HepG2 (cell line): ENCODE results near the gene VPS37D. TPM values are rescaled to one million over a fixed set of nuclear protein-coding genes. Genes with fewer than 3 reads are reported as not detected.

Source experiments
- ATAC-seq: fragments of 200-7000 bp; cut with Tn5 transposase; 3 replicates; pipeline ENCODE4 v1.9.1; 2020; ENCODE audit warnings: mild to moderate bottlenecking, moderate library complexity
- BruUV-seq: library from RNA; stranded (reverse); fragments of 400-500 nt; replicated peaks from 2 replicates; lab custom pipeline; 2021; lab: Mats Ljungman, UMichigan
- CTCF ChIA-PET: fragments of 300-600 bp; formaldehyde crosslinking; extraction: SDS; loops from one replicate; lab custom pipeline; 2021; ENCODE audit warnings: low total read pairs, inconsistent platforms, low intra/inter-chr PET ratio; lab: Yijun Ruan, JAX
- POLR2A ChIA-PET: fragments of 350-600 bp; sonication (Branson Sonifier 250); formaldehyde crosslinking; loops from one replicate; lab custom pipeline; 2020; ENCODE audit warnings: antibody characterized with exemption, inconsistent platforms; lab: Yijun Ruan, JAX
- DNase-seq: peaks from one replicate; pipeline ENCODE4 v3.0.0-alpha.2; 2015; ENCODE audit warnings: low spot score
- FAIRE-seq: peaks from 3 replicates; lab custom pipeline; 2011; peaks lifted over from hg19 to GRCh38; lab: Jason Lieb, UNC
- H2AFZ ChIP-seq: one replicate; pipeline ENCODE4 v1.6.1; 2011; ENCODE audit warnings: low read length, inconsistent platforms
- H3K27ac ChIP-seq: fragments of 300-600 bp; 3 replicates; pipeline ENCODE4 v1.8.0; 2011; ENCODE audit warnings: mixed run types, mild to moderate bottlenecking, mixed read lengths, low read length, inconsistent platforms; ENCODE audit not compliant: insufficient read depth; ENCODE audit errors: extremely low read length
- H3K27me3 ChIP-seq, 2 experiments: fragments of 200-600 bp in 1 of 2; 2 replicates in 1 of 2; 3 replicates in 1 of 2; pipeline versions ENCODE4 v1.6.0 to v1.8.0; 2011; ENCODE audit warnings: low read length in 2 of 2, mild to moderate bottlenecking in 2 of 2, moderate library complexity in 2 of 2, inconsistent platforms in 1 of 2; ENCODE audit not compliant: insufficient read depth in 2 of 2, control insufficient read depth in 1 of 2
- H3K36me3 ChIP-seq, 2 experiments: fragments of 200-600 bp in 1 of 2; replicated peaks in 1 of 2; 2 replicates in 1 of 2; 3 replicates in 1 of 2; pipeline versions ENCODE4 v1.5.1 to v1.8.0; 2011; ENCODE audit warnings: low read length in 2 of 2, inconsistent platforms in 1 of 2; ENCODE audit not compliant: insufficient read depth in 2 of 2, control insufficient read depth in 1 of 2
- H3K4me1 ChIP-seq: 2 replicates; pipeline ENCODE4 v1.5.1; 2012; ENCODE audit warnings: low read length, inconsistent platforms; ENCODE audit not compliant: insufficient read depth
- H3K4me2 ChIP-seq: 2 replicates; pipeline ENCODE4 v1.6.0; 2011; ENCODE audit warnings: low read depth, low read length, inconsistent platforms
- H3K4me3 ChIP-seq, 3 experiments: fragments of 200-600 bp in 1 of 3; sonication (generic), shearing (Covaris generic) in 1 of 3; replicated peaks in 1 of 3; 2 replicates each; pipeline ENCODE4 v1.5.1; 2011 to 2016; ENCODE audit warnings: low read length in 3 of 3, inconsistent platforms in 2 of 3, low read depth in 2 of 3, mild to moderate bottlenecking in 2 of 3, control low read depth in 1 of 3, mixed read lengths in 1 of 3; ENCODE audit not compliant: insufficient read depth in 1 of 3
- H3K79me2 ChIP-seq: one replicate; pipeline ENCODE4 v1.6.1; 2011; ENCODE audit warnings: low read length, inconsistent platforms; ENCODE audit not compliant: insufficient read depth
- H3K9ac ChIP-seq: 2 replicates; pipeline ENCODE4 v1.6.0; 2011; ENCODE audit warnings: mild to moderate bottlenecking, low read depth, low read length, inconsistent platforms; ENCODE audit not compliant: insufficient read depth
- H3K9me3 ChIP-seq: 2 replicates; pipeline ENCODE4 v1.5.1; 2012; ENCODE audit warnings: mild to moderate bottlenecking, low read length
- H4K20me1 ChIP-seq: 2 replicates; pipeline ENCODE4 v1.6.0; 2011; ENCODE audit warnings: inconsistent platforms, mild to moderate bottlenecking, low read length, moderate library complexity; ENCODE audit not compliant: insufficient read depth
- ATF6 ChIP-seq: sonication (generic); formaldehyde crosslinking; conservative IDR thresholded peaks from 2 replicates; pipeline ENCODE4 v1.4.0; 2020; ENCODE audit warnings: missing genetic modification reagents
- CBX5 ChIP-seq: sonication (generic); formaldehyde crosslinking; IDR thresholded peaks from 2 replicates; pipeline ENCODE4 v1.4.0; 2020; ENCODE audit warnings: missing genetic modification reagents, borderline replicate concordance
- DRAP1 ChIP-seq: IDR thresholded peaks from 2 replicates; pipeline ENCODE4 v1.6.1; 2016; ENCODE audit warnings: missing genetic modification reagents, missing compliant biosample characterization
- FUBP1 ChIP-seq: sonication (generic); formaldehyde crosslinking; IDR thresholded peaks from 2 replicates; pipeline ENCODE4 v1.5.1; 2020; ENCODE audit warnings: missing genetic modification reagents, mild to moderate bottlenecking, borderline replicate concordance
- HOXD1 ChIP-seq: sonication (generic); formaldehyde crosslinking; IDR thresholded peaks from 2 replicates; pipeline ENCODE4 v1.5.0; 2020; ENCODE audit warnings: missing genetic modification reagents
- MATR3 ChIP-seq: sonication (generic); formaldehyde crosslinking; IDR thresholded peaks from 2 replicates; pipeline ENCODE4 v1.4.0; 2020; ENCODE audit warnings: missing genetic modification reagents
- MBNL3 ChIP-seq: fragments of 250-450 bp; sonication (Bioruptor Pico); conservative IDR thresholded peaks from 2 replicates; pipeline ENCODE4 v1.8.0; 2022; ENCODE audit warnings: mild to moderate bottlenecking, inconsistent platforms
- TFE3 ChIP-seq: IDR thresholded peaks from 2 replicates; pipeline ENCODE4 v1.6.1; 2016
- ZBTB26 ChIP-seq: IDR thresholded peaks from 2 replicates; pipeline ENCODE4 v1.6.1; 2016; ENCODE audit warnings: missing compliant biosample characterization, missing genetic modification reagents, borderline replicate concordance
- ZKSCAN8 ChIP-seq: IDR thresholded peaks from 2 replicates; pipeline ENCODE4 v1.6.1; 2016; ENCODE audit warnings: borderline replicate concordance, missing genetic modification reagents, missing compliant biosample characterization
- ZNF660 ChIP-seq: sonication (generic); formaldehyde crosslinking; IDR thresholded peaks from 2 replicates; pipeline ENCODE4 v1.5.1; 2020; ENCODE audit warnings: mild to moderate bottlenecking, low read depth, missing genetic modification reagents, borderline replicate concordance
- ZNF773 ChIP-seq: sonication (generic); formaldehyde crosslinking; IDR thresholded peaks from 2 replicates; pipeline ENCODE4 v1.4.0; 2020; ENCODE audit warnings: missing genetic modification reagents, borderline replicate concordance
- WGBS: methylation state at CpG from one replicate; pipeline ENCODE4 v1.1.6; 2017; ENCODE audit warnings: low lambda C conversion rate; 5-methylcytosine and 5-hydroxymethylcytosine counted together
- in situ Hi-C: cut with HindIII; loops from 2 replicates; pipeline ENCODE4 v1.10.0; 2017; ENCODE audit warnings: low pct_unique_long_range_greater_than_20kb; ENCODE audit not compliant: extremely low pct_ligation_motif_present
- intact Hi-C: fragments of 100-400 bp; cut with micrococcal nuclease; formaldehyde crosslinking; loops from one replicate; pipeline ENCODE4 v1.10.0; 2022; ENCODE audit not compliant: unreplicated experiment
- polyA plus RNA-seq, 8 experiments: library from polyadenylated mRNA; depleted of rRNA in 3 of 8; stranded (reverse) in 7 of 8; unstranded in 1 of 8; fragments of >200 nt; fragmentation: Illumina TruSeq in 4 of 8; extraction: Trizol in 4 of 8; gene quantifications; 2 replicates each; pipeline versions ENCODE4 v1.2.1 to v1.2.3, GENCODE V29; 2011 to 2016; ENCODE audit warnings: low read depth in 4 of 8, missing spikeins in 1 of 8, mixed read lengths in 1 of 8; ENCODE audit not compliant: insufficient read depth in 1 of 8
- total RNA-seq, 5 experiments: library from RNA; depleted of rRNA; stranded (reverse); fragments of >200 nt; fragmentation: Illumina TruSeq; extraction: Trizol; gene quantifications; 2 replicates each; pipeline ENCODE4 v1.2.3, GENCODE V29; 2016; ENCODE audit warnings: low read depth in 1 of 5
- TF ChIP-seq, protein P1 (sequence below): sonication (generic); formaldehyde crosslinking; IDR thresholded peaks from 2 replicates; pipeline ENCODE4 v1.5.0; 2020; ENCODE audit warnings: missing genetic modification reagents

The VPS37D gene
- total and polyA plus RNA-seq, 2 of the 13 experiments (the other 11 are each of a cell fraction or from before 2014, with no cell fraction given), result 3.8 to 6.3 TPM

DNA sequence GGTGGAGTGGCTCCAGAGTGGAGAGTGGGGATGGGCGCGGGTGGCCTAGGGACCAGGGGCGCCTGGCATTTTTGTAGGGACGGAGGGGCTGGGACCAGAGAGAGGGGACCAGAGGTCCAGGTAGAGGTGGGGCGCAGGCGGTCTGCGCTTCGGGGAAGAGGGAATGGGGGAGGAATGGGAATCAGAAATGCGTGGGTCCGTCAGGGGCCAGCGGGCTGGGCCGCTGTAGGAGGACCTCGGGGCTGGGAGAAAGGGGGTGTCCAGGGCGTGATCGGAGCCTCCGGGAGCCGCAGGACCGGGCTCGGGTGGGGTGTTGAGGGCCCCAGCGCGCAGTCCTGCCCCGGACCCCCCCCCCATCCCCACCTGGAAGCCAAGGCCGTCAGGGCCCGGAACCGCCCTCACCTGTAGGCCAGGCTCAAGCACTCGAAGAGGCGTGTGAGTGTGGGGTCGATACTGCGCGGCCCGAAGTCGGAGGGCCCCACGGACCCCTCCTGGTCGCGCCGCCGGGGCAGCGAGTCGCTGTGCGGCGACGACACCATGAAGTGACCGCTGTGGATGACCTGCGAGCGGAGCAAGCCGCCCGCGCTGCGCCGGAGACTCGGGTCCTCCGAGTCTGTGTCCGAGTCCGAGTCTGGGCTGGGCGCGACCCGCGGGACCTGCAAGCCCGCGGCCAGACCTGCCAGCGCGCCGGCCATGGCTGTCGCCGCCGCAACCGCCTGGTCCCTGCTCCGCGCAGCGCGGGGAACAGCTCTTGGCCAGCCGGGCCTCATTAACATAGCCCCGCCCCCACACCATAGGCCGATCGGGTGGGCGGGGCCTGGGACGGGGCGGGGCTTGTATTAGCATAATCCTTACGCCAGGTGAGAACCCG lies 43.6 kb upstream of the VPS37D start, which contains the start of gene MLXIPL:
Gene MLXIPL, minus strand, starts transcription at position 725 of the 871 bp plus-strand sequence. Its CDS starts 30 bp downstream, at position 695.
- peak within 1 kb of the TSS; percentile 91 to 99 (median 97) for H3K4me3 ChIP-seq
- no peaks in the 10 kb centered on the region for H3K9me3 ChIP-seq
- WGBS, result 2% methylated on average over 26 of the region's 80 CpGs
- peaks cover 0 to 5% of the 10 kb centered on the region in 2 experiments; a peak in 3 of 5 replicates for H3K36me3 ChIP-seq
- H3K27me3 ChIP-seq, result no peaks in the 10 kb centered on the region; a peak in 1 of 5 replicates
- DNase-seq (peak; percentile 83), ATAC-seq (peak; percentile 76), FAIRE-seq (peak; percentile 52)
- H3K4me2 ChIP-seq, result peak within 1 kb of the TSS; percentile 64
- H3K9ac ChIP-seq, result peak within 1 kb of the TSS; percentile 98
- no TSS peak for BruUV-seq
- ChIA-PET POLR2A (interaction anchor here (0.7 to 13.2 kb wide), 18 partner anchors 13 to 115 kb away, joined by 3 to 416 read pairs (median 6); partner anchors contain the start of genes ABHD11, BUD23, DNAJC30 and STX1A), CTCF (interaction anchor here (1.3 kb wide), 1 partner anchor 11 kb away, joined by 3 read pairs; no protein-coding TSS in a partner anchor)
- peak within 1 kb of the TSS; percentile 95 for H3K27ac ChIP-seq
- H3K4me1 ChIP-seq, result peaks cover 47% of the 10 kb centered on the region
- H3K79me2 ChIP-seq, result peaks cover 34% of the 10 kb centered on the region
- no peak within 1 kb of the TSS for H2AFZ ChIP-seq
- intact Hi-C loops, result loop anchor here (2.0 kb wide), 1 partner anchor 41 kb away; no protein-coding TSS in a partner anchor
- in situ Hi-C loops, result no loop called here
- H4K20me1 ChIP-seq, result peaks cover 16% of the 10 kb centered on the region
- TF ChIP-seq MBNL3 (no peak), CBX5 (CRISPR knock-in tag) (0 out of 2 replicates have a peak, but pooled peaks have one; percentile 13), ZNF773 (CRISPR knock-in tag) (peak; percentile 41; the same call in 1 of the 2 replicates), ZNF660 (CRISPR knock-in tag) (no peak), ZKSCAN8 (CRISPR knock-in tag) (no peak), ZBTB26 (CRISPR knock-in tag) (peak; percentile 39; the same call in 1 of the 2 replicates), MATR3 (CRISPR knock-in tag) (no peak), HOXD1 (CRISPR knock-in tag) (no peak), ATF6 (no peak), TFE3 (CRISPR knock-in tag) (no peak), DRAP1 (peak; percentile 98), FUBP1 (CRISPR knock-in tag) (no peak)
- TF ChIP-seq, protein P1, sequence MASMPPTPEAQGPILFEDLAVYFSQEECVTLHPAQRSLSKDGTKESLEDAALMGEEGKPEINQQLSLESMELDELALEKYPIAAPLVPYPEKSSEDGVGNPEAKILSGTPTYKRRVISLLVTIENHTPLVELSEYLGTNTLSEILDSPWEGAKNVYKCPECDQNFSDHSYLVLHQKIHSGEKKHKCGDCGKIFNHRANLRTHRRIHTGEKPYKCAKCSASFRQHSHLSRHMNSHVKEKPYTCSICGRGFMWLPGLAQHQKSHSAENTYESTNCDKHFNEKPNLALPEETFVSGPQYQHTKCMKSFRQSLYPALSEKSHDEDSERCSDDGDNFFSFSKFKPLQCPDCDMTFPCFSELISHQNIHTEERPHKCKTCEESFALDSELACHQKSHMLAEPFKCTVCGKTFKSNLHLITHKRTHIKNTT (CRISPR knock-in tag), result 0 out of 2 replicates have a peak, but pooled peaks have one; percentile 48
